SIG-M5 treated with dmso at 0.1 percent for 504 hours (cell line): ENCODE measurements around the gene ZNF618.

Source experiments
- DNase-seq: peaks from one replicate; lab custom pipeline; 2025; ENCODE audit not compliant: unreplicated experiment; lab: John Stamatoyannopoulos, UW

ZNF618 gene

GRCh38 chr9:114090798-114091197 lies 214.7 kb downstream of the ZNF618 start:
- DNase-seq, result no peak

GRCh38 chr9:114091711-114092110 lies 215.6 kb downstream of the ZNF618 start:
- DNase-seq, result no peak

GRCh38 chr9:114092336-114092735 lies 216.2 kb downstream of the ZNF618 start:
- no peak for DNase-seq

GRCh38 chr9:114093031-114093471 lies 216.9 kb downstream of the ZNF618 start:
- no peak for DNase-seq

- DNase-seq, result no peak
These were observed 217.8 kb downstream of the ZNF618 start for GRCh38 chr9:114093761-114094505.

- no peak for DNase-seq
These were observed 218.9 kb downstream of the ZNF618 start for GRCh38 chr9:114094971-114095370.

GRCh38 chr9:114096041-114096511 lies 220.0 kb downstream of the ZNF618 start:
- no peak for DNase-seq

GRCh38 chr9:114096866-114097612 lies 220.9 kb downstream of the ZNF618 start:
- no peak for DNase-seq

- no peak for DNase-seq
These were observed 221.5 kb downstream of the ZNF618 start for GRCh38 chr9:114097613-114098020.

GRCh38 chr9:114098021-114098935 lies 222.2 kb downstream of the ZNF618 start:
- no peak for DNase-seq

- no peak for DNase-seq
These were observed 223.0 kb downstream of the ZNF618 start, which contains the start of gene KIF12 for GRCh38 chr9:114098936-114099668. Gene KIF12 (minus strand): TSS chr9:114099292. CDS start chr9:114099276, 16 bp downstream.

GRCh38 chr9:114099669-114100270 lies 223.7 kb downstream of the ZNF618 start:
- DNase-seq, result no peak

- DNase-seq, result no peak
These were observed 224.4 kb downstream of the ZNF618 start for GRCh38 chr9:114100536-114100935.

- no peak for DNase-seq
These were observed 226.4 kb downstream of the ZNF618 start for GRCh38 chr9:114102484-114102883.

- no peak for DNase-seq
These were observed 229.1 kb downstream of the ZNF618 start for GRCh38 chr9:114105236-114105635.
